AG04450 (cell line): ENCODE measurements around the gene CCDC28B. TPM values are rescaled to one million over a fixed set of nuclear protein-coding genes. Genes with fewer than 3 reads are reported as not detected.

Experiments
- CTCF ChIA-PET: fragments of 300-600, 350-600 bp; formaldehyde crosslinking; extraction: SDS; loops from one replicate; lab custom pipeline; 2022; ENCODE audit warnings: antibody characterized with exemption, inconsistent platforms; lab: Charles Lee
- POLR2A ChIA-PET: fragments of 350-600 bp; formaldehyde crosslinking; extraction: SDS; loops from one replicate; lab custom pipeline; 2021; ENCODE audit warnings: antibody characterized with exemption, inconsistent platforms; lab: Yijun Ruan, JAX
- DNase-seq: peaks from one replicate; pipeline ENCODE4 v3.0.0-alpha.2; 2011; ENCODE audit warnings: low read depth, low spot score
- H3K27ac ChIP-seq: one replicate; pipeline ENCODE4 v1.5.1; 2012; ENCODE audit warnings: low read depth, low read length, control low read depth
- H3K27me3 ChIP-seq: one replicate; pipeline ENCODE4 v1.6.0; 2012; ENCODE audit warnings: low read length; ENCODE audit not compliant: control insufficient read depth, insufficient read depth
- H3K4me3 ChIP-seq: 2 replicates; pipeline ENCODE4 v1.5.1; 2011; ENCODE audit warnings: mild to moderate bottlenecking, low read depth, low read length, control low read depth
- H3K9me3 ChIP-seq: 2 replicates; pipeline ENCODE4 v1.5.1; 2012; ENCODE audit warnings: low read length; ENCODE audit not compliant: control insufficient read depth, insufficient read depth
- CTCF ChIP-seq: IDR thresholded peaks from 2 replicates; pipeline ENCODE4 v1.5.1; 2011; ENCODE audit warnings: low read depth, low read length, control low read depth, inconsistent platforms
- polyA plus RNA-seq: library from polyadenylated mRNA; depleted of rRNA; stranded (reverse); fragments of >200 nt; gene quantifications from 2 replicates; pipeline ENCODE4 v1.2.3, GENCODE V29; 2011

The CCDC28B gene
- polyA plus RNA-seq, 1 experiment: 17.6 TPM

GRCh38 chr1:32187850-32188249 is 12.5 kb upstream of the CCDC28B start:
- no peak overlapping the region for H3K27ac ChIP-seq
- no peaks in the 10 kb centered on the region for H3K27me3 ChIP-seq
- H3K9me3 ChIP-seq: no peaks in the 10 kb centered on the region
- ChIA-PET POLR2A (interaction anchor here (2.2 kb wide), 1 partner anchor 9 kb away, joined by 9 read pairs; no protein-coding TSS in a partner anchor), CTCF (interaction anchor here (0.6 kb wide), 1 partner anchor 61 kb away, joined by 6 read pairs; no protein-coding TSS in a partner anchor)
- no peak for TF ChIP-seq CTCF
- DNase-seq: no peak
- no peak overlapping the region for H3K4me3 ChIP-seq

- no peak overlapping the region for H3K4me3 ChIP-seq
- TF ChIP-seq CTCF: no peak
- H3K27ac ChIP-seq: no peak overlapping the region
- H3K27me3 ChIP-seq: no peaks in the 10 kb centered on the region
- CTCF ChIA-PET: no interaction called here
- DNase-seq: no peak
- POLR2A ChIA-PET: interaction anchor here (0.6 to 1.1 kb wide), 3 partner anchors 9 to 127 kb away, joined by 3 read pairs; no protein-coding TSS in a partner anchor
- H3K9me3 ChIP-seq: no peaks in the 10 kb centered on the region
Observed at GRCh38 chr1:32192220-32192948, 8.0 kb upstream of the CCDC28B start.

- H3K27me3 ChIP-seq: no peaks in the 10 kb centered on the region
- POLR2A ChIA-PET: interaction anchor here (0.6 kb wide), 1 partner anchor 80 kb away, joined by 4 read pairs; no protein-coding TSS in a partner anchor
- H3K9me3 ChIP-seq: no peaks in the 10 kb centered on the region
- no peak for TF ChIP-seq CTCF
- CTCF ChIA-PET: interaction anchor here (1.1 kb wide), 1 partner anchor 20 kb away, joined by 3 read pairs; no protein-coding TSS in a partner anchor
- DNase-seq: no peak
- H3K4me3 ChIP-seq: no peak overlapping the region
- H3K27ac ChIP-seq: no peak overlapping the region
Observed at GRCh38 chr1:32194984-32195383, 5.4 kb upstream of the CCDC28B start.

- Histone ChIP-seq H3K4me3 (no peak overlapping the region), H3K27me3 (no peaks in the 10 kb centered on the region), H3K9me3 (no peaks in the 10 kb centered on the region), H3K27ac (no peak overlapping the region)
- no peak for DNase-seq
- no peak for TF ChIP-seq CTCF
- ChIA-PET POLR2A (interaction anchor here (0.6 to 0.7 kb wide), 2 partner anchors 81 to 84 kb away, joined by 4 to 6 read pairs; no protein-coding TSS in a partner anchor), CTCF (interaction anchor here (1.1 kb wide), 1 partner anchor 20 kb away, joined by 3 read pairs; no protein-coding TSS in a partner anchor)
Observed at GRCh38 chr1:32195531-32195930, 4.9 kb upstream of the CCDC28B start.
